CD14-positive monocyte (primary cell): ENCODE data around the gene DNAJB14. TPM values are rescaled to one million over a fixed set of nuclear protein-coding genes. Genes with fewer than 3 reads are reported as not detected.

Experiments used
- DNase-seq, 3 donors: peaks; one replicate each; pipeline ENCODE4 v3.0.0-alpha.2; 2011 to 2022
- H2AFZ ChIP-seq: 2 replicates; pipeline ENCODE4 v1.6.0; 2012; ENCODE audit warnings: mild to moderate bottlenecking, low read depth, low read length, inconsistent platforms; ENCODE audit not compliant: insufficient read depth, poor library complexity, severe bottlenecking
- H3K27ac ChIP-seq, 2 donors: 1 replicate in 1 of 2; 2 replicates in 1 of 2; pipeline ENCODE4 v1.5.1; 2012 to 2013; ENCODE audit warnings: low read length in 2 of 2, control low read depth in 1 of 2, inconsistent platforms in 1 of 2, low read depth in 1 of 2, mild to moderate bottlenecking in 1 of 2
- H3K27me3 ChIP-seq, 2 donors: one replicate each; pipeline versions ENCODE4 v1.6.0 to v1.6.1; 2011 to 2013; ENCODE audit warnings: low read length in 2 of 2; ENCODE audit not compliant: control insufficient read depth in 2 of 2, insufficient read depth in 2 of 2
- H3K36me3 ChIP-seq, 2 donors: replicated peaks in 1 of 2; 1 replicate in 1 of 2; 2 replicates in 1 of 2; pipeline versions ENCODE4 v1.5.1 to v1.6.1; 2012 to 2013; ENCODE audit warnings: low read length in 2 of 2, control low read depth in 1 of 2, inconsistent platforms in 1 of 2, mild to moderate bottlenecking in 1 of 2; ENCODE audit not compliant: insufficient read depth in 2 of 2, control insufficient read depth in 1 of 2
- H3K4me1 ChIP-seq, 2 donors: 1 replicate in 1 of 2; 2 replicates in 1 of 2; pipeline versions ENCODE4 v1.5.1 to v1.6.1; 2012 to 2013; ENCODE audit warnings: low read length in 2 of 2, control low read depth in 1 of 2, inconsistent platforms in 1 of 2, mild to moderate bottlenecking in 1 of 2, moderate library complexity in 1 of 2; ENCODE audit not compliant: insufficient read depth in 2 of 2, control insufficient read depth in 1 of 2
- H3K4me2 ChIP-seq: replicated peaks from 2 replicates; pipeline ENCODE3; 2012; ENCODE audit warnings: low read length, moderate library complexity, mild to moderate bottlenecking; ENCODE audit not compliant: poor library complexity, severe bottlenecking; ENCODE audit errors: extremely low read depth
- H3K4me3 ChIP-seq, 3 experiments: fragments of 200-600 bp in 1 of 3; sonication (generic) in 1 of 3; replicated peaks in 1 of 3; 1 replicate in 2 of 3; 2 replicates in 1 of 3; pipeline ENCODE4 v1.5.1; 2011 to 2013; ENCODE audit warnings: low read length in 3 of 3, mild to moderate bottlenecking in 3 of 3, control low read depth in 2 of 3, low read depth in 2 of 3, inconsistent platforms in 1 of 3, moderate library complexity in 1 of 3
- H3K79me2 ChIP-seq: 2 replicates; pipeline ENCODE4 v1.6.0; 2012; ENCODE audit warnings: mild to moderate bottlenecking, control low read depth, inconsistent platforms, low read length, moderate library complexity; ENCODE audit not compliant: insufficient read depth
- H3K9ac ChIP-seq: 2 replicates; pipeline ENCODE4 v1.6.0; 2017; ENCODE audit warnings: low read length, mild to moderate bottlenecking; ENCODE audit not compliant: insufficient read depth, poor library complexity, severe bottlenecking
- H3K9me3 ChIP-seq, 2 donors: replicated peaks in 1 of 2; 1 replicate in 1 of 2; 2 replicates in 1 of 2; pipeline versions ENCODE4 v1.5.1 to v1.6.1; 2012 to 2013; ENCODE audit warnings: low read length in 2 of 2, control low read depth in 1 of 2; ENCODE audit not compliant: control insufficient read depth in 1 of 2, insufficient read depth in 1 of 2
- H4K20me1 ChIP-seq: 2 replicates; pipeline ENCODE4 v1.6.0; 2012; ENCODE audit warnings: mild to moderate bottlenecking, low read length, control low read depth, moderate library complexity; ENCODE audit not compliant: insufficient read depth
- H3K27ac Mint-ChIP-seq, 7 donors: one replicate each; pipeline ENCODE4 v1.8.0; 2020; ENCODE audit warnings: mild to moderate bottlenecking in 7 of 7, mixed read lengths in 7 of 7, moderate library complexity in 6 of 7, inconsistent platforms in 2 of 7
- H3K27me3 Mint-ChIP-seq, 3 donors: one replicate each; pipeline ENCODE4 v1.8.0; 2021 to 2022; ENCODE audit warnings: low read depth in 3 of 3, mild to moderate bottlenecking in 3 of 3, mixed read lengths in 3 of 3, moderate library complexity in 3 of 3, inconsistent platforms in 1 of 3
- H3K36me3 Mint-ChIP-seq, 2 donors: one replicate each; pipeline ENCODE4 v1.8.0; 2020; ENCODE audit warnings: mixed read lengths in 2 of 2, inconsistent platforms in 1 of 2, mild to moderate bottlenecking in 1 of 2
- H3K4me1 Mint-ChIP-seq: one replicate; pipeline ENCODE4 v1.8.0; 2020; ENCODE audit warnings: mild to moderate bottlenecking, mixed read lengths
- H3K4me3 Mint-ChIP-seq, 2 donors: one replicate each; pipeline ENCODE4 v1.8.0; 2020; ENCODE audit warnings: mild to moderate bottlenecking in 2 of 2, mixed read lengths in 2 of 2, moderate library complexity in 1 of 2
- H3K9me3 Mint-ChIP-seq, 7 donors: one replicate each; pipeline ENCODE4 v1.8.0; 2020 to 2022; ENCODE audit warnings: mixed read lengths in 7 of 7, mild to moderate bottlenecking in 6 of 7, moderate library complexity in 6 of 7, inconsistent platforms in 2 of 7
- CTCF ChIP-seq: fragments of 200-600 bp; IDR thresholded peaks from one replicate; pipeline ENCODE4 v1.8.0; 2022; ENCODE audit warnings: antibody characterized with exemption, mild to moderate bottlenecking
- WGBS: methylation state at CpG from one replicate; pipeline ENCODE4 v1.1.5; 2013; ENCODE audit warnings: missing lambda C conversion rate; ENCODE audit not compliant: insufficient coverage; 5-methylcytosine and 5-hydroxymethylcytosine counted together
- intact Hi-C, 2 donors: fragments of 100-400 bp; cut with micrococcal nuclease; formaldehyde crosslinking; loops; one replicate each; pipeline versions ENCODE4 v1.15.0 to v1.15.1; 2023
- polyA plus RNA-seq, 3 donors: library from polyadenylated mRNA; depleted of rRNA in 1 of 3; unstranded in 2 of 3; stranded (reverse) in 1 of 3; fragments of 300-500 nt in 2 of 3; fragments of >200 nt in 1 of 3; fragmentation: Illumina TruSeq in 2 of 3; gene quantifications; 1 replicate in 2 of 3; 2 replicates in 1 of 3; pipeline ENCODE4 v1.2.3, GENCODE V29; 2012 to 2021

Gene DNAJB14
- polyA plus RNA-seq, 3 donors = 15.6 to 21.4 (median 21.4) TPM

- H3K9ac ChIP-seq = no peak overlapping the region
- intact Hi-C loops = no loop called here
These were observed 41.3 kb upstream of the DNAJB14 start for GRCh38 chr4:99987681-99988080.

GRCh38 chr4:99986792-99987191 lies 40.4 kb upstream of the DNAJB14 start:
- Histone ChIP-seq H4K20me1 (no peaks in the 10 kb centered on the region), H3K4me3 (no peak overlapping the region), H3K27me3 (no peaks in the 10 kb centered on the region), H3K4me2 (no peak overlapping the region), H3K36me3 (no peaks in the 10 kb centered on the region), H3K9ac (no peak overlapping the region), H3K79me2 (no peaks in the 10 kb centered on the region), H3K4me1 (no peaks in the 10 kb centered on the region), H2AFZ (no peak overlapping the region), H3K27ac (no peak overlapping the region), H3K9me3 (no peaks in the 10 kb centered on the region)
- Mint-ChIP-seq H3K27ac (no peak overlapping the region), H3K9me3 (peaks cover 0 to 3% (median 2%) of the 10 kb centered on the region in 7 donors), H3K27me3 (peaks cover 2% of the 10 kb centered on the region in 3 donors), H3K4me1 (no peaks in the 10 kb centered on the region), H3K4me3 (no peak overlapping the region), H3K36me3 (no peaks in the 10 kb centered on the region)
- no peak for TF ChIP-seq CTCF
- WGBS = no CpG with 5 or more reads among the region's 4 CpGs
- intact Hi-C loops = no loop called here
- DNase-seq = no peak

More at GRCh38 chr4:99987681-99988080, 41.3 kb upstream of the DNAJB14 start:
- DNase-seq = no peak
- no peaks in the 10 kb centered on the region for H3K79me2 ChIP-seq
- no peaks in the 10 kb centered on the region for H3K4me1 ChIP-seq
- H3K4me3 Mint-ChIP-seq = no peak overlapping the region
- no peaks in the 10 kb centered on the region for H3K9me3 ChIP-seq
- no peaks in the 10 kb centered on the region for H3K36me3 ChIP-seq
- peaks cover 2 to 5% (median 2%) of the 10 kb centered on the region in 3 donors for H3K27me3 Mint-ChIP-seq
- H3K27ac Mint-ChIP-seq = no peak overlapping the region
- H4K20me1 ChIP-seq = no peaks in the 10 kb centered on the region
- H3K4me1 Mint-ChIP-seq = no peaks in the 10 kb centered on the region
- no peak overlapping the region for H3K27ac ChIP-seq
- no peak for TF ChIP-seq CTCF
- H2AFZ ChIP-seq = no peak overlapping the region
- peaks cover 0 to 3% (median 0%) of the 10 kb centered on the region in 7 donors for H3K9me3 Mint-ChIP-seq
- no peaks in the 10 kb centered on the region for H3K27me3 ChIP-seq
- no peak overlapping the region for H3K4me3 ChIP-seq
- H3K4me2 ChIP-seq = no peak overlapping the region
- H3K36me3 Mint-ChIP-seq = no peaks in the 10 kb centered on the region
